Panc1 (cell line): ENCODE measurements around the gene TMA7. TPM values are rescaled to one million over a fixed set of nuclear protein-coding genes. Genes with fewer than 3 reads are reported as not detected.
"Not testable (repeated sequence)": the region's sequence is repeated elsewhere in the genome, so short reads cannot be mapped to it uniquely, and the experiment has no call there.

Experiments
- ATAC-seq: fragments of 200-7000 bp; cut with Tn5 transposase; 2 replicates; pipeline ENCODE4 v1.9.1; 2020; ENCODE audit warnings: mild to moderate bottlenecking, moderate library complexity
- BruUV-seq: library from RNA; stranded (reverse); fragments of 400-500 nt; replicated peaks from 2 replicates; lab custom pipeline; 2021; lab: Mats Ljungman, UMichigan
- CTCF ChIA-PET: fragments of 300-600 bp; sonication (Branson Sonifier 250); formaldehyde crosslinking; loops from one replicate; lab custom pipeline; 2022; ENCODE audit warnings: antibody characterized with exemption; lab: Charles Lee
- POLR2A ChIA-PET: fragments of 300-600 bp; sonication (Branson Sonifier 250); formaldehyde crosslinking; loops from one replicate; lab custom pipeline; 2022; ENCODE audit warnings: antibody characterized with exemption; lab: Charles Lee
- DNase-seq: peaks from one replicate; pipeline ENCODE4 v3.0.0-alpha.2; 2010; ENCODE audit warnings: low read depth, low spot score
- H3K27ac ChIP-seq: 2 replicates; pipeline ENCODE4 v1.5.1; 2011; ENCODE audit warnings: mild to moderate bottlenecking, low read length, inconsistent platforms
- H3K27me3 ChIP-seq: fragments of 200-500 bp; sonication (Bioruptor generic); 2 replicates; pipeline ENCODE4 v1.6.0; 2014; ENCODE audit warnings: low read length, inconsistent platforms; ENCODE audit not compliant: control insufficient read depth, insufficient read depth
- H3K36me3 ChIP-seq: fragments of 200-500 bp; sonication (Bioruptor generic); 2 replicates; pipeline ENCODE4 v1.5.1; 2014; ENCODE audit warnings: inconsistent platforms, mild to moderate bottlenecking, low read length, moderate library complexity; ENCODE audit not compliant: control insufficient read depth, insufficient read depth
- H3K4me1 ChIP-seq: 2 replicates; pipeline ENCODE4 v1.5.1; 2011; ENCODE audit warnings: inconsistent platforms, mild to moderate bottlenecking, low read length, moderate library complexity; ENCODE audit not compliant: control insufficient read depth, insufficient read depth
- H3K4me3 ChIP-seq, 2 experiments: 2 replicates each; pipeline ENCODE4 v1.5.1; 2011 to 2012; ENCODE audit warnings: low read depth in 2 of 2, low read length in 2 of 2, mild to moderate bottlenecking in 2 of 2, inconsistent platforms in 1 of 2, moderate library complexity in 1 of 2
- H3K9me3 ChIP-seq: fragments of 200-500 bp; sonication (Bioruptor generic); 2 replicates; pipeline ENCODE4 v1.5.1; 2014; ENCODE audit warnings: low read depth, mild to moderate bottlenecking, inconsistent platforms, low read length, moderate library complexity; ENCODE audit not compliant: control insufficient read depth, insufficient read depth
- POLR2AphosphoS5 ChIP-seq: IDR thresholded peaks from 2 replicates; pipeline ENCODE4 v1.6.1; 2012; ENCODE audit warnings: mild to moderate bottlenecking, low read depth, low read length, moderate library complexity
- REST ChIP-seq, 2 experiments: IDR thresholded peaks; 2 replicates each; pipeline ENCODE4 v1.6.1; 2011 to 2012; ENCODE audit warnings: low read depth in 2 of 2, control low read depth in 1 of 2, low read length in 1 of 2, mild to moderate bottlenecking in 1 of 2, moderate library complexity in 1 of 2; ENCODE audit not compliant: insufficient read depth in 1 of 2
- SIN3A ChIP-seq: IDR thresholded peaks from 2 replicates; pipeline ENCODE4 v1.6.1; 2012; ENCODE audit warnings: low read depth, mild to moderate bottlenecking, low read length, moderate library complexity, borderline replicate concordance; ENCODE audit not compliant: insufficient read depth
- TCF7L2 ChIP-seq: IDR thresholded peaks from 2 replicates; pipeline ENCODE4 v1.6.1; 2011; ENCODE audit warnings: mild to moderate bottlenecking, low read depth, low read length, inconsistent platforms
- in situ Hi-C: cut with HindIII; loops from 2 replicates; pipeline ENCODE4 v1.10.0; 2016; ENCODE audit warnings: low sequenced_read_pairs, low pct_unique_long_range_greater_than_20kb
- intact Hi-C: fragments of 100-400 bp; cut with micrococcal nuclease; formaldehyde crosslinking; loops from one replicate; pipeline ENCODE4 v1.10.0; 2022; ENCODE audit not compliant: unreplicated experiment
- total RNA-seq: library from RNA; stranded (reverse); gene quantifications from one replicate; pipeline ENCODE4 v1.2.1, GENCODE V29; 2021; ENCODE audit not compliant: unreplicated experiment
- TF ChIP-seq, protein P1 (sequence below): fragments of 450-650 bp; IDR thresholded peaks from 2 replicates; pipeline ENCODE4 v1.5.1; 2017; ENCODE audit warnings: mild to moderate bottlenecking

TMA7 gene
- total RNA-seq, 1 experiment from 2014 or later = 175 TPM

DNA sequence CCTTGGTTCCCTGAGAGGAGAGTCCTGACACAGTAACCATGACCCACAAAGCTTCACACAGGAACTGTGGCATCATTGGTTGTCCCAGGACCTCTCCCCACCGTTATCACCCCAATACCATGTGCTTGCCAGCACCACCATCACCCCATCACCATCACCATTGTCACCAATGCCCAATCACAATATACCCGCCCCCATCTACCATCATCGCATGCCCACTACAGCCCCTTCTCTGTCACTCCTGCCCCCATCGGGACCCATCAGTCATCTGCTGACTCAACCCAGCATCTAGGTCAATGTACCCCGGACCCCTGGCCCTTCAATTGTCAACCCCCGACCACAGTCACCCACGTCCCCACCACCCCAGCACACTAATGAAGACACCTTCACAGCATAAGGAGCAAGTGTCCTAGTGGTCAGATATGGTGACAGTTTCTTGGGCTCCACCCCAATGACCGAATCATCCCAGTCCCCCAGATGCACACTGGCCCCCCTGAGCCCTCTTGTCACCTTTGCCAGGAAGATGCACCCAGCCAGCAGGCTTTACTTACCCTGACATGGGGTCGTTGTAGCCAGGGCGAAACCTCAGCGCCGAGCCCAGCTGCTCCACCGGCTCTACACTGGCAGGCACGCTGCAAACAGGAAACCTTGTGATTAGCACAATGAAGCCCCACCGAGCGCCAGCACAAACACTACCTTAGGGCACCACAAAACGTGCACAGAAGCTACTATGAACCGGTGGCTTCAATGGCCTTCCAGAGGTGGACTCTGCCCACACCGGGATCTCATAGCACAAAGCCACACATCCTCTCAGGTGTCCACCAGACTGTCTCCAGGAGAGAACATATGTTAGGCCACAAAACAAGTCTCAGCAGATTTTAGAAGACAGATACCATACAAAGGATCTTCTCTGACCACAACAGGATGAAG lies 38.8 kb downstream of the TMA7 start:
- no peaks in the 10 kb centered on the region for H3K36me3 ChIP-seq
- no TSS peak for BruUV-seq
- TF ChIP-seq SIN3A (no peak), TCF7L2 (no peak), REST (IDR thresholded peaks at IDR 0.05; ENCODE audit: insufficient read depth in 1 of 2, low read depth in 2 of 2, low read length in 1 of 2) (no peak), POLR2AphosphoS5 (no peak)
- TF ChIP-seq, protein P1, sequence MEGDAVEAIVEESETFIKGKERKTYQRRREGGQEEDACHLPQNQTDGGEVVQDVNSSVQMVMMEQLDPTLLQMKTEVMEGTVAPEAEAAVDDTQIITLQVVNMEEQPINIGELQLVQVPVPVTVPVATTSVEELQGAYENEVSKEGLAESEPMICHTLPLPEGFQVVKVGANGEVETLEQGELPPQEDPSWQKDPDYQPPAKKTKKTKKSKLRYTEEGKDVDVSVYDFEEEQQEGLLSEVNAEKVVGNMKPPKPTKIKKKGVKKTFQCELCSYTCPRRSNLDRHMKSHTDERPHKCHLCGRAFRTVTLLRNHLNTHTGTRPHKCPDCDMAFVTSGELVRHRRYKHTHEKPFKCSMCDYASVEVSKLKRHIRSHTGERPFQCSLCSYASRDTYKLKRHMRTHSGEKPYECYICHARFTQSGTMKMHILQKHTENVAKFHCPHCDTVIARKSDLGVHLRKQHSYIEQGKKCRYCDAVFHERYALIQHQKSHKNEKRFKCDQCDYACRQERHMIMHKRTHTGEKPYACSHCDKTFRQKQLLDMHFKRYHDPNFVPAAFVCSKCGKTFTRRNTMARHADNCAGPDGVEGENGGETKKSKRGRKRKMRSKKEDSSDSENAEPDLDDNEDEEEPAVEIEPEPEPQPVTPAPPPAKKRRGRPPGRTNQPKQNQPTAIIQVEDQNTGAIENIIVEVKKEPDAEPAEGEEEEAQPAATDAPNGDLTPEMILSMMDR = no peak
- H3K27me3 ChIP-seq = no peaks in the 10 kb centered on the region
- no peak overlapping the region for H3K4me3 ChIP-seq
- H3K4me1 ChIP-seq = no peaks in the 10 kb centered on the region
- DNase-seq (no peak), ATAC-seq (no peak)
- intact Hi-C loops = no loop called here
- in situ Hi-C loops = no loop called here
- no peak overlapping the region for H3K27ac ChIP-seq
- ChIA-PET CTCF (no interaction called here), POLR2A (no interaction called here)
- H3K9me3 ChIP-seq = no peaks in the 10 kb centered on the region

GRCh38 chr3:48480891-48481290 lies 40.8 kb downstream of the TMA7 start:
- BruUV-seq, ATAC-seq, POLR2A ChIA-PET: not testable (repeated sequence)

GRCh38 chr3:48482822-48483221 lies 42.8 kb downstream of the TMA7 start:
- H3K9me3 ChIP-seq, H3K27ac ChIP-seq, DNase-seq, H3K36me3 ChIP-seq, BruUV-seq, intact Hi-C loops, CTCF ChIA-PET, H3K4me3 ChIP-seq, POLR2A ChIA-PET, in situ Hi-C loops, H3K27me3 ChIP-seq, ATAC-seq, H3K4me1 ChIP-seq: not testable (repeated sequence)

More at GRCh38 chr3:48480891-48481290, 40.8 kb downstream of the TMA7 start:
- H3K9me3 ChIP-seq, H3K4me3 ChIP-seq, in situ Hi-C loops, DNase-seq, H3K36me3 ChIP-seq, CTCF ChIA-PET, H3K27me3 ChIP-seq, intact Hi-C loops, H3K27ac ChIP-seq, H3K4me1 ChIP-seq: not testable (repeated sequence)
